Measurements from ENCODE around the gene VTI1A. TPM values are rescaled to one million over a fixed set of nuclear protein-coding genes. Genes with fewer than 3 reads are reported as not detected.

The VTI1A gene
- total RNA-seq, 2 donors from 2014 or later = 58.8 to 65.0 TPM

GRCh38 chr10:112832361-112832878, 385.4 kb downstream of the VTI1A start:
- no peak overlapping the region for H3K4me3 Mint-ChIP-seq
- H3K27me3 Mint-ChIP-seq = no peaks in the 10 kb centered on the region
- ATAC-seq (no peak), DNase-seq (no peak)
- no peaks in the 10 kb centered on the region for H3K9me3 ChIP-seq (ENCODE audit: control insufficient read depth, low read length, poor library complexity, severe bottlenecking)
- H3K4me1 Mint-ChIP-seq = peaks cover 3% of the 10 kb centered on the region
- no peaks in the 10 kb centered on the region for H3K36me3 Mint-ChIP-seq (ENCODE audit: low read depth)
- no peak overlapping the region for H3K27ac Mint-ChIP-seq

- Mint-ChIP-seq H3K4me1 (peaks cover 3% of the 10 kb centered on the region), H3K36me3 (ENCODE audit: low read depth) (no peaks in the 10 kb centered on the region), H3K27me3 (no peaks in the 10 kb centered on the region), H3K4me3 (no peak overlapping the region), H3K27ac (no peak overlapping the region)
- DNase-seq (no peak), ATAC-seq (no peak)
- H3K9me3 ChIP-seq (ENCODE audit: control insufficient read depth, low read length, poor library complexity, severe bottlenecking) = no peaks in the 10 kb centered on the region
Measured at GRCh38 chr10:112832959-112833358, 385.9 kb downstream of the VTI1A start.

GRCh38 chr10:112834751-112835181, 387.8 kb downstream of the VTI1A start:
- Mint-ChIP-seq H3K4me3 (no peak overlapping the region), H3K4me1 (peaks cover 3% of the 10 kb centered on the region), H3K36me3 (ENCODE audit: low read depth) (no peaks in the 10 kb centered on the region), H3K27me3 (no peaks in the 10 kb centered on the region), H3K27ac (no peak overlapping the region)
- DNase-seq (no peak), ATAC-seq (no peak)
- H3K9me3 ChIP-seq (ENCODE audit: control insufficient read depth, low read length, poor library complexity, severe bottlenecking) = no peaks in the 10 kb centered on the region

- Mint-ChIP-seq H3K27ac (no peak overlapping the region), H3K4me1 (peaks cover under 1% of the 10 kb centered on the region), H3K4me3 (no peak overlapping the region), H3K27me3 (no peaks in the 10 kb centered on the region), H3K36me3 (ENCODE audit: low read depth) (no peaks in the 10 kb centered on the region)
- no peak for ATAC-seq
- no peak for DNase-seq
- no peaks in the 10 kb centered on the region for H3K9me3 ChIP-seq (ENCODE audit: control insufficient read depth, low read length, poor library complexity, severe bottlenecking)
Measured at GRCh38 chr10:112835217-112835715, 388.3 kb downstream of the VTI1A start.

- H3K27ac Mint-ChIP-seq = no peak overlapping the region
- no peaks in the 10 kb centered on the region for H3K36me3 Mint-ChIP-seq (ENCODE audit: low read depth)
- H3K27me3 Mint-ChIP-seq = no peaks in the 10 kb centered on the region
- H3K9me3 ChIP-seq (ENCODE audit: control insufficient read depth, low read length, poor library complexity, severe bottlenecking) = no peaks in the 10 kb centered on the region
- no peak overlapping the region for H3K4me3 Mint-ChIP-seq
- ATAC-seq = no peak
- no peak for DNase-seq
- H3K4me1 Mint-ChIP-seq = no peaks in the 10 kb centered on the region
Measured at GRCh38 chr10:112835944-112836451, 389.0 kb downstream of the VTI1A start.

- no peaks in the 10 kb centered on the region for H3K9me3 ChIP-seq (ENCODE audit: control insufficient read depth, low read length, poor library complexity, severe bottlenecking)
- Mint-ChIP-seq H3K36me3 (ENCODE audit: low read depth) (no peaks in the 10 kb centered on the region), H3K4me3 (no peak overlapping the region), H3K27ac (no peak overlapping the region), H3K4me1 (no peaks in the 10 kb centered on the region), H3K27me3 (no peaks in the 10 kb centered on the region)
- ATAC-seq (no peak), DNase-seq (no peak)
Measured at GRCh38 chr10:112838784-112839481, 391.9 kb downstream of the VTI1A start.

GRCh38 chr10:112839928-112840654, 393.1 kb downstream of the VTI1A start:
- H3K27me3 Mint-ChIP-seq = no peaks in the 10 kb centered on the region
- no peaks in the 10 kb centered on the region for H3K36me3 Mint-ChIP-seq (ENCODE audit: low read depth)
- ATAC-seq (no peak), DNase-seq (no peak)
- no peaks in the 10 kb centered on the region for H3K4me1 Mint-ChIP-seq
- H3K4me3 Mint-ChIP-seq = no peak overlapping the region
- no peak overlapping the region for H3K27ac Mint-ChIP-seq
- no peaks in the 10 kb centered on the region for H3K9me3 ChIP-seq (ENCODE audit: control insufficient read depth, low read length, poor library complexity, severe bottlenecking)

- no peaks in the 10 kb centered on the region for H3K36me3 Mint-ChIP-seq (ENCODE audit: low read depth)
- no peaks in the 10 kb centered on the region for H3K9me3 ChIP-seq (ENCODE audit: control insufficient read depth, low read length, poor library complexity, severe bottlenecking)
Measured at GRCh38 chr10:112841549-112841948, 394.5 kb downstream of the VTI1A start.

GRCh38 chr10:112842832-112843360, 395.9 kb downstream of the VTI1A start:
- no peak for DNase-seq
- Mint-ChIP-seq H3K27ac (no peak overlapping the region), H3K36me3 (ENCODE audit: low read depth) (no peaks in the 10 kb centered on the region), H3K27me3 (no peaks in the 10 kb centered on the region), H3K4me3 (no peak overlapping the region), H3K4me1 (no peaks in the 10 kb centered on the region)
- no peak for ATAC-seq
- peaks cover 3% of the 10 kb centered on the region for H3K9me3 ChIP-seq (ENCODE audit: control insufficient read depth, low read length, poor library complexity, severe bottlenecking)

More at GRCh38 chr10:112841549-112841948, 394.5 kb downstream of the VTI1A start:
- Mint-ChIP-seq H3K4me3 (no peak overlapping the region), H3K27me3 (no peaks in the 10 kb centered on the region), H3K4me1 (no peaks in the 10 kb centered on the region), H3K27ac (no peak overlapping the region)
- no peak for ATAC-seq
- DNase-seq = no peak

GRCh38 chr10:112843623-112844022, 396.6 kb downstream of the VTI1A start:
- Mint-ChIP-seq H3K4me3 (no peak overlapping the region), H3K36me3 (ENCODE audit: low read depth) (no peaks in the 10 kb centered on the region), H3K27ac (no peak overlapping the region), H3K4me1 (no peaks in the 10 kb centered on the region), H3K27me3 (no peaks in the 10 kb centered on the region)
- ATAC-seq (no peak), DNase-seq (no peak)
- peaks cover 3% of the 10 kb centered on the region for H3K9me3 ChIP-seq (ENCODE audit: control insufficient read depth, low read length, poor library complexity, severe bottlenecking)

- Mint-ChIP-seq H3K36me3 (ENCODE audit: low read depth) (no peaks in the 10 kb centered on the region), H3K4me1 (no peaks in the 10 kb centered on the region), H3K27me3 (no peaks in the 10 kb centered on the region), H3K4me3 (no peak overlapping the region), H3K27ac (no peak overlapping the region)
- peaks cover 3% of the 10 kb centered on the region for H3K9me3 ChIP-seq (ENCODE audit: control insufficient read depth, low read length, poor library complexity, severe bottlenecking)
- DNase-seq (no peak), ATAC-seq (no peak)
Measured at GRCh38 chr10:112844681-112845544, 397.9 kb downstream of the VTI1A start.

- H3K36me3 Mint-ChIP-seq (ENCODE audit: low read depth) = no peaks in the 10 kb centered on the region
- H3K4me3 Mint-ChIP-seq = no peak overlapping the region
- DNase-seq (no peak), ATAC-seq (no peak)
- peaks cover 3% of the 10 kb centered on the region for H3K9me3 ChIP-seq (ENCODE audit: control insufficient read depth, low read length, poor library complexity, severe bottlenecking)
- no peak overlapping the region for H3K27ac Mint-ChIP-seq
- no peaks in the 10 kb centered on the region for H3K4me1 Mint-ChIP-seq
- no peaks in the 10 kb centered on the region for H3K27me3 Mint-ChIP-seq
Measured at GRCh38 chr10:112847778-112848177, 400.8 kb downstream of the VTI1A start.
